ENCODE results near the gene GOLGA6C.

DNA sequence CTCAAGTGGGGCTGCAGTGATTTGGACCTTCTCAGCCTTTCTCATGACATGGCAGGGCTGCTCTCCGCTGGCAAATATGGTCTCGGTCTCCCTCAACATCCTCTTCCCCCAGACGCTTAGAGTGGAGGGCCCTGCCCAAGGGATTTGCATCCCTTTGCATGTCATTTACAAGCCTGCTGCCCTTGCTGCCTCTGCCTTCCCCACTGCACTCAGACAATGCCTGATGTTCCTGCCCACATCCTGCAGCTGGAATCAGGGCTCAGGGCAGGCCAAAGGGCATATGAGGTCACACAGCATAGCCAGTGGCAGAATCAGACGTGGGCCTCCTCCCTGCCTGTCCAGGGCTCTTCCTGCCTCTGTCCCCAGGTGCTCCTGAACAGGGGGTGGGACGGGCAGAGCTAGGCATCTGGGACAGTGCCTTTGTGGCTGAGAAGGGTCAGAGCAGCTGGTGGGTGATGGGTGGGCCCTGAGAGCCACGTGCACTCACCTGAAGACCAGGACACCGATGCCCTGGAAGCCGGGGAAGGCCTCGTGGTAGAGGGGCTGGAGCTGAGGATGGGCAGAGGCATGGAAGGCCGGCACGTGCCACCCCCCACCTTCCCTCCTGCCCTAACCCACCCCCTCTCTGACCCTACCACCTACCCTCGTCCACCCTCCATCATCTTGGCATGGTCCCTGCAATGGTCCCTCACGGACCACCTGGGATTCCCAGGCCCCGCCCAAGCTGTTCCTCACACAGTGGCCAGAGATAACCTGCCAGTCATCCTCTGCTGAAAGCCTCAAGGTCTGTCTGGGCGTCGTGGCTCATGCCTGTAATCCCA, 27.4 kb upstream of the GOLGA6C start:
- no peak for TF ChIP-seq FOXP2 (optimal IDR thresholded peaks at IDR 0.05; ENCODE audit: control extremely low read depth, extremely low read length, insufficient read depth)
- no peak for TF ChIP-seq POLR2AphosphoS5 (IDR thresholded peaks at IDR 0.05; ENCODE audit: borderline replicate concordance, low read depth, low read length)
- TF ChIP-seq EZH2 (IDR thresholded peaks at IDR 0.05): no peak
